GM12878 (cell line): Measurements from ENCODE around the gene MKX. TPM values are rescaled to one million over a fixed set of nuclear protein-coding genes. Genes with fewer than 3 reads are reported as not detected.

Source experiments
- ATAC-seq: fragments of 200-7000 bp; cut with Tn5 transposase; 3 replicates; pipeline ENCODE4 v1.9.1; 2020; ENCODE audit warnings: mild to moderate bottlenecking, moderate library complexity
- BruUV-seq: library from RNA; stranded (reverse); fragments of 400-500 nt; replicated peaks from 2 replicates; lab custom pipeline; 2021; lab: Mats Ljungman, UMichigan
- CTCF ChIA-PET: fragments of 300-600 bp; sonication (Branson Sonifier 250); formaldehyde crosslinking; extraction: SDS; loops from one replicate; lab custom pipeline; 2021; ENCODE audit warnings: inconsistent platforms; lab: Yijun Ruan, JAX
- POLR2A ChIA-PET: fragments of 350-600 bp; formaldehyde crosslinking; extraction: SDS; loops from one replicate; lab custom pipeline; 2021; ENCODE audit warnings: inconsistent platforms; lab: Charles Lee
- RAD21 ChIA-PET: fragments of 300-600 bp; sonication (Branson Sonifier 250); formaldehyde crosslinking; loops from one replicate; lab custom pipeline; 2023; ENCODE audit warnings: antibody characterized with exemption; ENCODE audit not compliant: unreplicated experiment; lab: Charles Lee
- SMC1A ChIA-PET: fragments of 300-600 bp; sonication (Branson Sonifier 250); formaldehyde crosslinking; loops from one replicate; lab custom pipeline; 2023; ENCODE audit not compliant: unreplicated experiment, uncharacterized antibody; lab: Charles Lee
- DNase-seq: peaks from one replicate; pipeline ENCODE4 v3.0.0-alpha.2; 2011; ENCODE audit warnings: low read depth, low spot score
- FAIRE-seq: peaks from 3 replicates; lab custom pipeline; 2011; peaks lifted over from hg19 to GRCh38; lab: Jason Lieb, UNC
- H2AFZ ChIP-seq: 2 replicates; pipeline ENCODE4 v1.6.0; 2011; ENCODE audit warnings: low read depth, low read length, control low read depth; ENCODE audit not compliant: control insufficient read depth
- H3K27ac ChIP-seq: 2 replicates; pipeline ENCODE4 v1.5.1; 2011; ENCODE audit warnings: control low read depth; ENCODE audit not compliant: control insufficient read depth, insufficient read depth
- H3K27me3 ChIP-seq, 2 experiments: replicated peaks in 1 of 2; 2 replicates each; pipeline versions ENCODE4 v1.6.0 to v1.6.1; 2011; ENCODE audit warnings: low read length in 1 of 2; ENCODE audit not compliant: control insufficient read depth in 2 of 2, insufficient read depth in 2 of 2
- H3K36me3 ChIP-seq, 2 experiments: 2 replicates each; pipeline ENCODE4 v1.5.1; 2011; ENCODE audit warnings: low read length in 1 of 2; ENCODE audit not compliant: control insufficient read depth in 2 of 2, insufficient read depth in 2 of 2
- H3K4me1 ChIP-seq: 2 replicates; pipeline ENCODE4 v1.6.1; 2011; ENCODE audit warnings: mild to moderate bottlenecking, low read length, moderate library complexity, mixed read lengths; ENCODE audit not compliant: control insufficient read depth, insufficient read depth
- H3K4me2 ChIP-seq: 2 replicates; pipeline ENCODE4 v1.6.0; 2011; ENCODE audit warnings: control low read depth; ENCODE audit not compliant: control insufficient read depth, insufficient read depth
- H3K4me3 ChIP-seq: fragments of 200-600 bp; sonication (generic); 2 replicates; pipeline ENCODE4 v1.5.1; 2016
- H3K79me2 ChIP-seq: 2 replicates; pipeline ENCODE4 v1.6.0; 2011; ENCODE audit warnings: low read length; ENCODE audit not compliant: control insufficient read depth, insufficient read depth
- H3K9ac ChIP-seq: 2 replicates; pipeline ENCODE4 v1.8.0; 2011; ENCODE audit warnings: low read length, control low read depth, mixed read lengths; ENCODE audit not compliant: control insufficient read depth, insufficient read depth
- H3K9me3 ChIP-seq: replicated peaks from 3 replicates; pipeline ENCODE4 v1.5.1; 2011; ENCODE audit warnings: mild to moderate bottlenecking, low read length; ENCODE audit not compliant: control insufficient read depth, insufficient read depth
- H4K20me1 ChIP-seq: 2 replicates; pipeline ENCODE4 v1.6.0; 2011; ENCODE audit not compliant: control insufficient read depth, insufficient read depth
- ATF3 ChIP-seq: IDR thresholded peaks from 2 replicates; pipeline ENCODE4 v1.6.1; 2011; ENCODE audit warnings: low read depth, mild to moderate bottlenecking, low read length, moderate library complexity, borderline replicate concordance; ENCODE audit errors: extremely low read depth
- BCLAF1 ChIP-seq: fragments of 450-650 bp; IDR thresholded peaks from 2 replicates; pipeline ENCODE4 v1.6.1; 2017; ENCODE audit warnings: antibody characterized with exemption, mild to moderate bottlenecking, moderate library complexity
- E2F4 ChIP-seq: IDR thresholded peaks from 2 replicates; pipeline ENCODE4 v1.6.1; 2012; ENCODE audit warnings: low read depth, low read length, improper control_type of control experiment
- HSF1 ChIP-seq: fragments of 150-350 bp; IDR thresholded peaks from 2 replicates; pipeline ENCODE4 v1.6.1; 2014; ENCODE audit warnings: mild to moderate bottlenecking, low read depth, low read length
- MTA2 ChIP-seq: fragments of 450-650 bp; IDR thresholded peaks from 2 replicates; pipeline ENCODE4 v1.6.1; 2016; ENCODE audit warnings: low read depth, mild to moderate bottlenecking, moderate library complexity
- NFXL1 ChIP-seq: fragments of 450-650 bp; IDR thresholded peaks from 2 replicates; pipeline ENCODE4 v1.6.1; 2017; ENCODE audit warnings: antibody characterized with exemption, mild to moderate bottlenecking, borderline replicate concordance
- RAD21 ChIP-seq: IDR thresholded peaks from 2 replicates; pipeline ENCODE4 v1.6.1; 2011; ENCODE audit warnings: mild to moderate bottlenecking, low read depth, low read length, moderate library complexity; ENCODE audit not compliant: insufficient read depth
- USF2 ChIP-seq: IDR thresholded peaks from 2 replicates; pipeline ENCODE4 v1.6.1; 2011; ENCODE audit warnings: low read depth, low read length, improper control_type of control experiment, borderline replicate concordance
- ZNF384 ChIP-seq: IDR thresholded peaks from 2 replicates; pipeline ENCODE4 v1.6.1; 2012; ENCODE audit warnings: low read depth, mild to moderate bottlenecking, low read length, improper control_type of control experiment, borderline replicate concordance
- ZNF592 ChIP-seq: fragments of 450-650 bp; IDR thresholded peaks from 2 replicates; pipeline ENCODE4 v1.6.1; 2017; ENCODE audit warnings: mild to moderate bottlenecking, moderate library complexity
- ZNF622 ChIP-seq: fragments of 450-650 bp; IDR thresholded peaks from 2 replicates; pipeline ENCODE4 v1.6.1; 2017; ENCODE audit warnings: mild to moderate bottlenecking, inconsistent platforms
- WGBS: methylation state at CpG from one replicate; pipeline ENCODE4 v1.1.6; 2016; ENCODE audit warnings: low lambda C conversion rate; ENCODE audit not compliant: insufficient replicate concordance, insufficient coverage; ENCODE audit errors: missing lambda C conversion rate; 5-methylcytosine and 5-hydroxymethylcytosine counted together
- in situ Hi-C: fragments of 300-500 bp; cut with MboI; formaldehyde crosslinking; loops from 9 replicates; pipeline ENCODE4 v1.14.3; 2018; ENCODE audit warnings: mixed read lengths
- intact Hi-C: fragments of 100-400 bp; cut with micrococcal nuclease; formaldehyde crosslinking; loops from one replicate; pipeline ENCODE4 v1.14.2; 2022; ENCODE audit not compliant: unreplicated experiment
- polyA plus RNA-seq, 11 experiments: library from polyadenylated mRNA; depleted of rRNA in 4 of 11; unstranded in 6 of 11; stranded (reverse) in 5 of 11; fragments of >200 nt; fragmentation: Nextera tagmentation in 4 of 11; fragmentation: Illumina TruSeq in 1 of 11; extraction: Ambion mirVana in 4 of 11; extraction: Trizol in 1 of 11; gene quantifications; 1 replicate in 1 of 11; 2 replicates in 10 of 11; pipeline versions ENCODE4 v1.2.1 to v1.2.3, GENCODE V29; 2011 to 2016; ENCODE audit warnings: inconsistent platforms in 2 of 11, missing spikeins in 2 of 11, low read depth in 1 of 11
- total RNA-seq, 4 experiments: library from RNA; depleted of rRNA in 3 of 4; stranded (reverse); fragments of >200 nt in 3 of 4; fragmentation: Illumina TruSeq in 1 of 4; extraction: Trizol in 1 of 4; gene quantifications; 2 replicates each; pipeline versions ENCODE4 v1.2.1 to v1.2.3, GENCODE V29; 2013 to 2021

Gene MKX
- total and polyA plus RNA-seq, 10 of the 15 experiments (the other 5 are each of a cell fraction or from before 2014, with no cell fraction given), result not detected

GRCh38 chr10:27771231-27771630 lies 25.6 kb upstream of the MKX start:
- Histone ChIP-seq H3K9me3 (no peaks in the 10 kb centered on the region), H3K79me2 (no peaks in the 10 kb centered on the region), H3K4me2 (no peak overlapping the region), H3K9ac (no peak overlapping the region), H3K27ac (no peak overlapping the region), H4K20me1 (no peaks in the 10 kb centered on the region), H2AFZ (no peak overlapping the region), H3K36me3 (no peaks in the 10 kb centered on the region), H3K27me3 (no peaks in the 10 kb centered on the region), H3K4me1 (no peaks in the 10 kb centered on the region), H3K4me3 (no peak overlapping the region)
- RAD21 ChIA-PET, result no interaction called here
- SMC1A ChIA-PET, result no interaction called here
- DNase-seq (no peak), FAIRE-seq (no peak), ATAC-seq (no peak)
- POLR2A ChIA-PET, result no interaction called here
- in situ Hi-C loops, result no loop called here
- CTCF ChIA-PET, result no interaction called here
- intact Hi-C loops, result no loop called here
- no TSS peak for BruUV-seq
- WGBS, result 0% methylated on average over 4 of the region's 4 CpGs
- TF ChIP-seq ZNF592 (no peak), ZNF622 (no peak), HSF1 (no peak), USF2 (no peak), NFXL1 (no peak), ZNF384 (no peak), E2F4 (no peak), RAD21 (no peak), ATF3 (no peak), BCLAF1 (no peak), MTA2 (no peak)
